ENCODE data around the gene PAX8. TPM values are rescaled to one million over a fixed set of nuclear protein-coding genes. Genes with fewer than 3 reads are reported as not detected.
A peak's percentile ranks its signal among the peaks of the same experiment; 100 is the strongest.

PAX8 gene
- polyA plus RNA-seq, 1 of the 3 experiments (the other 2 are of a cell fraction), result 0.23 TPM

- TF ChIP-seq PBX3 (IDR thresholded peaks at IDR 0.05) (no peak), FOXM1 (IDR thresholded peaks at IDR 0.05; ENCODE audit: low read depth) (no peak), RAD21 (IDR thresholded peaks at IDR 0.05; ENCODE audit: low read length) (no peak), FOSL2 (IDR thresholded peaks at IDR 0.05; ENCODE audit: borderline replicate concordance, low read depth) (no peak), MXI1 (IDR thresholded peaks at IDR 0.05; ENCODE audit: low read depth, low read length) (no peak), GATA2 (CRISPR knock-in tag; IDR thresholded peaks at IDR 0.05) (no peak), IRF3 (IDR thresholded peaks at IDR 0.05; ENCODE audit: low read depth, low read length) (no peak), USF2 (IDR thresholded peaks at IDR 0.05; ENCODE audit: borderline replicate concordance, low read depth, low read length) (no peak), JUND (IDR thresholded peaks at IDR 0.05) (no peak), RCOR1 (IDR thresholded peaks at IDR 0.05; ENCODE audit: low read length) (no peak)
- ChIA-PET POLR2A (no interaction called here), CTCF (interaction anchor here (0.8 to 3.3 kb wide), 4 partner anchors 13 to 128 kb away, joined by 3 to 19 read pairs (median 4); no protein-coding TSS in a partner anchor)
- DNase-seq, result no peak
- Histone ChIP-seq H3K27me3 (ENCODE audit: insufficient read depth) (no peaks in the 10 kb centered on the region), H2AFZ (ENCODE audit: low read depth) (no peak overlapping the region), H3K9me3 (no peaks in the 10 kb centered on the region), H3K27ac (ENCODE audit: low read depth in 2 of 2, low read length in 1 of 2) (no peak overlapping the region), H3K9me2 (no peaks in the 10 kb centered on the region), H3K4me2 (no peak overlapping the region), H4K20me1 (ENCODE audit: insufficient read depth) (no peaks in the 10 kb centered on the region), H3K9ac (no peak overlapping the region), H3K4me3 (ENCODE audit: low read depth in 2 of 2, low read length in 1 of 2) (no peak overlapping the region), H3K4me1 (ENCODE audit: control insufficient read depth in 1 of 2, insufficient read depth in 2 of 2, low read depth in 1 of 2, low read length in 1 of 2) (peaks cover 21 to 22% of the 10 kb centered on the region in 2 experiments), H3K79me2 (ENCODE audit: insufficient read depth) (no peaks in the 10 kb centered on the region), H3F3A (replicated peaks; ENCODE audit: insufficient read depth) (peaks cover 6% of the 10 kb centered on the region), H3K36me3 (replicated peaks in 1 of 2; ENCODE audit: control insufficient read depth in 1 of 2, insufficient read depth in 2 of 2, low read length in 1 of 2) (no peaks in the 10 kb centered on the region)
- WGBS (ENCODE audit: low lambda C conversion rate), result 100% methylated on average over 4 of the region's 6 CpGs
Measured at GRCh38 chr2:113242327-113242726, 36.4 kb downstream of the PAX8 start.

GRCh38 chr2:113240915-113241911, 37.5 kb downstream of the PAX8 start:
- Histone ChIP-seq H3K27me3 (ENCODE audit: insufficient read depth) (no peaks in the 10 kb centered on the region), H3K79me2 (ENCODE audit: insufficient read depth) (no peaks in the 10 kb centered on the region), H2AFZ (ENCODE audit: low read depth) (no peak overlapping the region), H4K20me1 (ENCODE audit: insufficient read depth) (no peaks in the 10 kb centered on the region), H3K27ac (ENCODE audit: low read depth in 2 of 2, low read length in 1 of 2) (peak overlapping the region in 1 of 2 experiments; percentile 84; a peak in 2 of 4 replicates), H3K4me2 (peak overlapping the region; percentile 63), H3F3A (replicated peaks; ENCODE audit: insufficient read depth) (peaks cover 6% of the 10 kb centered on the region), H3K4me1 (ENCODE audit: control insufficient read depth in 1 of 2, insufficient read depth in 2 of 2, low read depth in 1 of 2, low read length in 1 of 2) (peaks cover 21 to 22% of the 10 kb centered on the region in 2 experiments), H3K9me3 (no peaks in the 10 kb centered on the region), H3K9me2 (no peaks in the 10 kb centered on the region), H3K9ac (peak overlapping the region; percentile 20; the same call in 1 of the 2 replicates), H3K4me3 (ENCODE audit: low read depth in 2 of 2, low read length in 1 of 2) (peak overlapping the region in 1 of 2 experiments; percentile 11; a peak in 1 of 4 replicates), H3K36me3 (replicated peaks in 1 of 2; ENCODE audit: control insufficient read depth in 1 of 2, insufficient read depth in 2 of 2, low read length in 1 of 2) (no peaks in the 10 kb centered on the region)
- peak; percentile 30 for DNase-seq
- CTCF ChIA-PET, result interaction anchor here (0.8 to 3.3 kb wide), 10 partner anchors 8 to 287 kb away, joined by 3 to 30 read pairs (median 4); no protein-coding TSS in a partner anchor
- POLR2A ChIA-PET, result no interaction called here
- 40% methylated on average over 13 of the region's 18 CpGs for WGBS (ENCODE audit: low lambda C conversion rate)
- TF ChIP-seq TEAD4 (IDR thresholded peaks at IDR 0.05; ENCODE audit: borderline replicate concordance, insufficient read depth) (0 out of 2 replicates have a peak, but pooled peaks have one; percentile 11), TAF1 (IDR thresholded peaks at IDR 0.05; ENCODE audit: borderline replicate concordance, low read depth, low read length) (peak; percentile 32; the same call in 1 of the 2 replicates), FOSL2 (IDR thresholded peaks at IDR 0.05; ENCODE audit: borderline replicate concordance, low read depth) (peak; percentile 99), FOXJ3 (CRISPR knock-in tag; IDR thresholded peaks at IDR 0.05) (no peak), MXI1 (IDR thresholded peaks at IDR 0.05; ENCODE audit: low read depth, low read length) (no peak), TCF12 (IDR thresholded peaks at IDR 0.05) (peak; percentile 71; the same call in 1 of the 2 replicates), FOXM1 (IDR thresholded peaks at IDR 0.05; ENCODE audit: low read depth) (no peak), PBX3 (IDR thresholded peaks at IDR 0.05) (peak; percentile 74), POLR2AphosphoS5 (IDR thresholded peaks at IDR 0.05; ENCODE audit: low read depth, low read length) (peak; percentile 57; the same call in 1 of the 2 replicates), REST (IDR thresholded peaks at IDR 0.05; ENCODE audit: low read depth, low read length) (peak; percentile 55)
